Neuronal stem cell (in vitro differentiated cells): ENCODE data around the gene ORC6.

Experiments
- DNase-seq: peaks from one replicate; pipeline ENCODE4 v3.0.0-alpha.2; 2013; ENCODE audit warnings: low spot score
- H2AFZ ChIP-seq: one replicate; pipeline ENCODE4 v1.6.1; 2013; ENCODE audit warnings: mild to moderate bottlenecking, low read length, inconsistent platforms
- H2AK5ac ChIP-seq: 2 replicates; pipeline ENCODE4 v1.6.1; 2013; ENCODE audit warnings: low read depth, mild to moderate bottlenecking, inconsistent platforms, low read length, moderate library complexity, mixed read lengths
- H2BK120ac ChIP-seq: 2 replicates; pipeline ENCODE4 v1.6.1; 2013; ENCODE audit warnings: low read depth, mild to moderate bottlenecking, inconsistent platforms, low read length, moderate library complexity, mixed read lengths
- H2BK12ac ChIP-seq: one replicate; pipeline ENCODE4 v1.6.1; 2013; ENCODE audit warnings: low read length, inconsistent platforms
- H2BK15ac ChIP-seq: 2 replicates; pipeline ENCODE4 v1.6.1; 2013; ENCODE audit warnings: mild to moderate bottlenecking, low read length, inconsistent platforms, mixed read lengths
- H2BK5ac ChIP-seq: one replicate; pipeline ENCODE4 v1.6.1; 2013; ENCODE audit warnings: inconsistent platforms, mild to moderate bottlenecking, low read length, moderate library complexity
- H3K14ac ChIP-seq: one replicate; pipeline ENCODE4 v1.6.1; 2013; ENCODE audit warnings: low read length, inconsistent platforms
- H3K18ac ChIP-seq: 2 replicates; pipeline ENCODE4 v1.6.1; 2013; ENCODE audit warnings: low read length, inconsistent platforms
- H3K23ac ChIP-seq: 2 replicates; pipeline ENCODE4 v1.6.1; 2013; ENCODE audit warnings: low read depth, mild to moderate bottlenecking, mixed read lengths, low read length, inconsistent platforms; ENCODE audit not compliant: poor library complexity
- H3K27ac ChIP-seq: replicated peaks from 3 replicates; pipeline ENCODE4 v1.5.1; 2013; ENCODE audit warnings: low read length, inconsistent platforms
- H3K27me3 ChIP-seq, 3 experiments: 2 replicates each; pipeline ENCODE4 v1.6.1; 2013; ENCODE audit warnings: low read length in 3 of 3, mild to moderate bottlenecking in 2 of 3, inconsistent platforms in 1 of 3, low read depth in 1 of 3, mixed read lengths in 1 of 3, moderate library complexity in 1 of 3; ENCODE audit not compliant: control insufficient read depth in 3 of 3, insufficient read depth in 3 of 3
- H3K36me3 ChIP-seq, 2 donors: replicated peaks in 1 of 2; 2 replicates each; pipeline ENCODE4 v1.6.1; 2013; ENCODE audit warnings: low read length in 2 of 2; ENCODE audit not compliant: control insufficient read depth in 2 of 2, insufficient read depth in 2 of 2
- H3K4ac ChIP-seq: 2 replicates; pipeline ENCODE4 v1.6.1; 2013; ENCODE audit warnings: inconsistent platforms, mild to moderate bottlenecking, low read length, moderate library complexity
- H3K4me1 ChIP-seq, 2 donors: 1 replicate in 1 of 2; 2 replicates in 1 of 2; pipeline ENCODE4 v1.6.1; 2013; ENCODE audit warnings: low read length in 2 of 2, low read depth in 1 of 2; ENCODE audit not compliant: control insufficient read depth in 2 of 2, insufficient read depth in 1 of 2
- H3K4me2 ChIP-seq: one replicate; pipeline ENCODE4 v1.6.1; 2013; ENCODE audit warnings: mild to moderate bottlenecking, low read length, inconsistent platforms; ENCODE audit not compliant: insufficient read depth, poor library complexity, severe bottlenecking
- H3K4me3 ChIP-seq, 2 donors: 2 replicates each; pipeline ENCODE4 v1.5.1; 2013; ENCODE audit warnings: low read length in 2 of 2, mild to moderate bottlenecking in 2 of 2, inconsistent platforms in 1 of 2, moderate library complexity in 1 of 2
- H3K79me1 ChIP-seq: one replicate; pipeline ENCODE4 v1.6.1; 2013; ENCODE audit warnings: low read depth, mild to moderate bottlenecking, inconsistent platforms, low read length, moderate library complexity
- H3K9ac ChIP-seq: one replicate; pipeline ENCODE4 v1.6.1; 2013; ENCODE audit warnings: mild to moderate bottlenecking, low read depth, low read length, inconsistent platforms; ENCODE audit not compliant: poor library complexity
- H3K9me3 ChIP-seq, 2 donors: replicated peaks in 1 of 2; 2 replicates each; pipeline versions ENCODE3 to v1.6.1; 2013; ENCODE audit warnings: low read length in 2 of 2, mild to moderate bottlenecking in 2 of 2, inconsistent platforms in 1 of 2, low read depth in 1 of 2, mixed read lengths in 1 of 2, moderate library complexity in 1 of 2; ENCODE audit not compliant: control insufficient read depth in 2 of 2, insufficient read depth in 1 of 2
- H4K8ac ChIP-seq: one replicate; pipeline ENCODE4 v1.6.1; 2013; ENCODE audit warnings: low read depth, mild to moderate bottlenecking, inconsistent platforms, low read length, moderate library complexity
- H4K91ac ChIP-seq: one replicate; pipeline ENCODE4 v1.6.1; 2013; ENCODE audit warnings: low read length, low read depth, mild to moderate bottlenecking, inconsistent platforms; ENCODE audit not compliant: poor library complexity
- WGBS, 2 donors: extraction: QIAGEN DNeasy Blood & Tissue Kit; methylation state at CpG; one replicate each; pipeline ENCODE4 v1.1.7; 2013; ENCODE audit warnings: missing lambda C conversion rate in 2 of 2, mixed read lengths in 1 of 2; ENCODE audit not compliant: insufficient read length in 2 of 2, insufficient replicate concordance in 1 of 2; ENCODE audit errors: extremely low coverage in 2 of 2; 5-methylcytosine and 5-hydroxymethylcytosine counted together

ORC6 gene

DNA sequence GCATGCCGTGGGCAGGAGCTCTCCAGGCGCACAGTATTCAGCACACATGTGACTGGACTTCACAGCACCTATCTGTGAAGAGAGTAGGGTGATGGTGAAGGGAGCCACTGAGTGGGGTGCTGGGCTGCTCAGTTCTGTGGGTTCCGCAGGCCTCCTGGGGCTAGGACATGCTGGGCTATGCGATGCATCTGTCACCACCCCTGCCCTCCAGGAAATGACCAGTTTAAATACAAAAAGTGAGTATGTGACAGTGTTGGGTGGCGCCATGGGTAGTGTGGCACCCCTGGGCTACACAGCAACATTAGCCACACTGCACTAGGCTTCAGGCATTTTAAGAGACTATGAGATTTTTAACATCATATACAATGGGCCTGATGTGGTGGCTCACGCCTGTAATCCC is 30.1 kb downstream of the ORC6 start:
- Histone ChIP-seq H3K4me1 (no peaks in the 10 kb centered on the region), H2AK5ac (no peak overlapping the region), H3K27ac (no peak overlapping the region), H3K14ac (no peak overlapping the region), H2BK12ac (no peak overlapping the region), H2BK120ac (no peak overlapping the region), H3K27me3 (peaks cover 0 to 1% (median 0%) of the 10 kb centered on the region in 3 experiments), H3K4ac (no peak overlapping the region), H3K23ac (no peak overlapping the region), H4K8ac (no peak overlapping the region), H2BK5ac (no peak overlapping the region), H2AFZ (no peak overlapping the region), H3K9me3 (peaks cover 0 to 2% of the 10 kb centered on the region in 2 donors), H4K91ac (no peak overlapping the region), H3K4me2 (no peak overlapping the region), H3K79me1 (no peaks in the 10 kb centered on the region), H2BK15ac (no peak overlapping the region), H3K9ac (no peak overlapping the region), H3K4me3 (no peak overlapping the region), H3K36me3 (no peaks in the 10 kb centered on the region), H3K18ac (no peak overlapping the region)
- no CpG with 5 or more reads among the region's 6 CpGs for WGBS, 2 donors
- no peak for DNase-seq

DNA sequence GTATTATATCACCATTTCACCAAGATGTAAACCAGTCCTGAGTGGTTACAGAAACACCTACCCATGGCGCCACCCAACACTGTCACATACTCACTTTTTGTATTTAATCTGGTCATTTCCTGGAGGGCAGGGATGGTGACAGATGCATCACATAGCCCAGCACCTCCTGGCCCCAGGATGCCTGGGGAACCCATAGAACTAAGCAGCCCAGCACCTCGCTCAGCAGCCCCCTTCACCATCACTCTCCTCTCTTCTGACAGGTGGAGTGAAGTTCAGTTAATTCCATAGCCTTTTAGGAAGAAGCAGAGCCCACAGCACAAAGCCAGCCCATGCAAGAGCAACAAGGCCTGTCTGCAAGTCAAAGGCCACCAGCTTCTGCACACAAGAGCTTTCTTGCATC is 31.2 kb downstream of the ORC6 start:
- no peaks in the 10 kb centered on the region for H3K27me3 ChIP-seq
- WGBS, 2 donors: no CpG with 5 or more reads among the region's 2 CpGs
- no peak overlapping the region for H2BK120ac ChIP-seq

DNA sequence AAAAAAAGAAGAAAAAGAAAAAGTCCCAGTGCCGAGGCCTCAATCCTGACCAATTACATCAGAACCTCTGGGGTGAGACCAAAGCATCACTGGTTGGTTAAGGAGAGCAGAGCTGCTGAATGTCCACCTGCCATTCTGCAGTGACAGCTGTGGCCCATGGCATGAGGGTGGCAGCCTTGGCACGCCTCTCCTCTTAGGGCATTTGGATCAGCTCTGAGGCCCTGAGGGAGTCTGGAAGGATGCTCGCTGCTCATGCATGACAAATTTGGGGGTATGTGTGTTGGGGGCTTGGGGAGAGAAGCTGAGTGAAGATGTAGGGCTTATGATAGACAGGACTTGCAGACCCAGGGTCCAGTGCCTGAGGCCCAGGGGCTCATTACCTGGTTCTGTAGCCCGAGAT is 32.4 kb downstream of the ORC6 start:
- DNase-seq: no peak
- Histone ChIP-seq H3K9me3 (peaks cover 0 to 5% of the 10 kb centered on the region in 2 donors), H3K27ac (no peak overlapping the region), H2BK5ac (no peak overlapping the region), H3K36me3 (no peaks in the 10 kb centered on the region), H3K4me1 (peaks cover 0 to under 1% of the 10 kb centered on the region in 2 donors), H2BK120ac (no peak overlapping the region), H2AFZ (no peak overlapping the region), H3K18ac (peak overlapping the region; percentile 13), H3K27me3 (no peaks in the 10 kb centered on the region), H2AK5ac (no peak overlapping the region), H4K91ac (no peak overlapping the region), H3K23ac (no peak overlapping the region), H3K4ac (no peak overlapping the region), H2BK12ac (no peak overlapping the region), H3K79me1 (no peaks in the 10 kb centered on the region), H3K4me3 (no peak overlapping the region), H4K8ac (no peak overlapping the region), H2BK15ac (no peak overlapping the region), H3K14ac (no peak overlapping the region), H3K9ac (peak overlapping the region; percentile 50), H3K4me2 (no peak overlapping the region)
- WGBS, 2 donors: no CpG with 5 or more reads among the region's 4 CpGs

More for the DNA sequence above, 31.2 kb downstream of the ORC6 start:
- Histone ChIP-seq H2BK5ac (no peak overlapping the region), H3K79me1 (no peaks in the 10 kb centered on the region), H3K23ac (no peak overlapping the region), H3K4me3 (no peak overlapping the region), H3K9me3 (peaks cover 0 to 5% of the 10 kb centered on the region in 2 donors), H3K27ac (no peak overlapping the region), H3K4me1 (no peaks in the 10 kb centered on the region), H3K9ac (no peak overlapping the region), H4K8ac (no peak overlapping the region), H3K4me2 (no peak overlapping the region), H3K4ac (no peak overlapping the region), H4K91ac (no peak overlapping the region), H3K18ac (no peak overlapping the region), H2BK12ac (no peak overlapping the region), H2BK15ac (no peak overlapping the region), H3K14ac (no peak overlapping the region), H3K36me3 (no peaks in the 10 kb centered on the region), H2AK5ac (no peak overlapping the region), H2AFZ (no peak overlapping the region)
- DNase-seq: no peak

DNA sequence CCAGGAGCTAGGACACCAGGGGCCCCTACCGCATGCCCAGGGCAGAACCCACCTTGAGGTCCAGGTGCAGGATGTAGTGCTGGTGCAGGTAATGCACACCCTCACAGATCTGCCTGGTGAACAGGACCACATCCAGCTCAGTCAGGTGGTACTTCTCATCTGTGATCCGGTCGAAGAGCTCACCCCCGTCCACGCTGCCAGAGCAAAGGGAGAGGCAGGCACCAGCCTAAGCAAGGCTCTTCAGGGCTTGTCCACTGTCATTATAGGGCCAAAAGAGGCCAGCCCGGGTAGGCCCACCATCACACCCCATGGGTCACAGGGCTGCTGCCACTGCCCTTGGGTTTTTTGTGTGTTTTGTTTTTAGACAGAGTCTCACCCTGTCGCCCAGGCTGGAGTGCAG is 37.7 kb downstream of the ORC6 start:
- Histone ChIP-seq H2BK5ac (no peak overlapping the region), H3K23ac (no peak overlapping the region), H3K18ac (peak overlapping the region; percentile 81), H3K36me3 (no peaks in the 10 kb centered on the region), H3K9me3 (peaks cover 3 to 5% of the 10 kb centered on the region in 2 donors), H2BK12ac (no peak overlapping the region), H2AK5ac (peak overlapping the region; percentile 47), H3K27ac (no peak overlapping the region), H3K4me2 (no peak overlapping the region), H3K9ac (no peak overlapping the region), H3K14ac (no peak overlapping the region), H4K91ac (no peak overlapping the region), H3K79me1 (no peaks in the 10 kb centered on the region), H3K27me3 (no peaks in the 10 kb centered on the region), H2AFZ (no peak overlapping the region), H4K8ac (no peak overlapping the region), H3K4me3 (no peak overlapping the region), H3K4me1 (peaks cover 0 to 3% of the 10 kb centered on the region in 2 donors), H3K4ac (no peak overlapping the region), H2BK120ac (no peak overlapping the region), H2BK15ac (peak overlapping the region; percentile 9)
- no CpG with 5 or more reads among the region's 7 CpGs for WGBS, 2 donors
- DNase-seq: no peak
